ENCODE measurements around the gene PLXNA1. TPM values are rescaled to one million over a fixed set of nuclear protein-coding genes. Genes with fewer than 3 reads are reported as not detected.
A peak's percentile ranks its signal among the peaks of the same experiment; 100 is the strongest.

The PLXNA1 gene
- total RNA-seq, 1 experiment from 2014 or later = 88.7 TPM

- DNase-seq (ENCODE audit: low read depth) = peak; percentile 93
Observed at GRCh38 chr3:127002195-127003174, 19.6 kb downstream of the PLXNA1 start.

- no peak for DNase-seq (ENCODE audit: low read depth)
Observed at GRCh38 chr3:127003175-127003555, 20.2 kb downstream of the PLXNA1 start.

GRCh38 chr3:127003601-127004280, 20.8 kb downstream of the PLXNA1 start:
- DNase-seq (ENCODE audit: low read depth) = no peak

- DNase-seq (ENCODE audit: low read depth) = no peak
Observed at GRCh38 chr3:127004641-127005397, 21.9 kb downstream of the PLXNA1 start.

- DNase-seq (ENCODE audit: low read depth) = no peak
Observed at GRCh38 chr3:127005864-127006500, 23.1 kb downstream of the PLXNA1 start.

- no peak for DNase-seq (ENCODE audit: low read depth)
Observed at GRCh38 chr3:127006781-127007436, 24.0 kb downstream of the PLXNA1 start.

GRCh38 chr3:127008236-127008635, 25.3 kb downstream of the PLXNA1 start:
- no peak for DNase-seq (ENCODE audit: low read depth)

- no peak for DNase-seq (ENCODE audit: low read depth)
Observed at GRCh38 chr3:127009531-127009930, 26.6 kb downstream of the PLXNA1 start.

- no peak for DNase-seq (ENCODE audit: low read depth)
Observed at GRCh38 chr3:127011270-127011992, 28.5 kb downstream of the PLXNA1 start.

GRCh38 chr3:127012091-127012490, 29.2 kb downstream of the PLXNA1 start:
- DNase-seq (ENCODE audit: low read depth) = no peak

GRCh38 chr3:127013181-127013580, 30.3 kb downstream of the PLXNA1 start:
- DNase-seq (ENCODE audit: low read depth) = no peak

GRCh38 chr3:127013758-127014535, 31.0 kb downstream of the PLXNA1 start:
- no peak for DNase-seq (ENCODE audit: low read depth)

- DNase-seq (ENCODE audit: low read depth) = no peak
Observed at GRCh38 chr3:127014536-127015281, 31.8 kb downstream of the PLXNA1 start.

GRCh38 chr3:127015282-127016042, 32.5 kb downstream of the PLXNA1 start:
- DNase-seq (ENCODE audit: low read depth) = no peak

- DNase-seq (ENCODE audit: low read depth) = no peak
Observed at GRCh38 chr3:127016043-127016343, 33.1 kb downstream of the PLXNA1 start.

- DNase-seq (ENCODE audit: low read depth) = no peak
Observed at GRCh38 chr3:127016461-127016860, 33.5 kb downstream of the PLXNA1 start.

- DNase-seq (ENCODE audit: low read depth) = no peak
Observed at GRCh38 chr3:127017229-127017628, 34.3 kb downstream of the PLXNA1 start.

GRCh38 chr3:127017781-127018180, 34.9 kb downstream of the PLXNA1 start:
- DNase-seq (ENCODE audit: low read depth) = no peak

Data from LHCN-M2 (cell line).